RWPE1 (cell line): ENCODE results near the gene ITGAX.
"Not testable (repeated sequence)": the region's sequence is repeated elsewhere in the genome, so short reads cannot be mapped to it uniquely, and the experiment has no call there.

Experiments
- CTCF ChIA-PET: fragments of 350-600 bp; sonication (Branson Sonifier 250); formaldehyde crosslinking; extraction: SDS; loops from one replicate; lab custom pipeline; 2021; lab: Yijun Ruan, JAX
- POLR2A ChIA-PET: fragments of 400-600 bp; formaldehyde crosslinking; extraction: SDS; loops from one replicate; lab custom pipeline; 2020; ENCODE audit warnings: antibody characterized with exemption; ENCODE audit not compliant: low non-redundant PET; lab: Yijun Ruan, JAX
- DNase-seq: peaks from one replicate; pipeline ENCODE4 v3.0.0; 2012; ENCODE audit warnings: low spot score
- H3K27ac ChIP-seq: fragments of 450-650 bp; 2 replicates; pipeline ENCODE4 v1.5.1; 2017
- CTCF ChIP-seq: fragments of 450-650 bp; conservative IDR thresholded peaks from 2 replicates; pipeline ENCODE4 v1.5.1; 2017; ENCODE audit warnings: low read depth, mild to moderate bottlenecking

The ITGAX gene

GRCh38 chr16:31332544-31332943 is 22.4 kb upstream of the ITGAX start:
- no peak overlapping the region for H3K27ac ChIP-seq
- POLR2A ChIA-PET = no interaction called here
- no peak for DNase-seq
- TF ChIP-seq CTCF = no peak
- CTCF ChIA-PET = interaction anchor here (0.6 kb wide), 1 partner anchor 1240 kb away, joined by 3 read pairs; no protein-coding TSS in a partner anchor

GRCh38 chr16:31333686-31334649 is 21.0 kb upstream of the ITGAX start:
- H3K27ac ChIP-seq = no peak overlapping the region
- ChIA-PET POLR2A (no interaction called here), CTCF (interaction anchor here (0.6 to 1.0 kb wide), 8 partner anchors 32 to 174 kb away, joined by 3 to 8 read pairs (median 4); no protein-coding TSS in a partner anchor)
- DNase-seq = peak; percentile 49
- peak; percentile 44 for TF ChIP-seq CTCF

- POLR2A ChIA-PET = no interaction called here
- TF ChIP-seq CTCF = no peak
- CTCF ChIA-PET = interaction anchor here (0.7 kb wide), 1 partner anchor 85 kb away, joined by 4 read pairs; no protein-coding TSS in a partner anchor
- H3K27ac ChIP-seq = no peak overlapping the region
- no peak for DNase-seq
These were observed 20.0 kb upstream of the ITGAX start for GRCh38 chr16:31334934-31335333.

- no peak for TF ChIP-seq CTCF
- DNase-seq = no peak
- POLR2A ChIA-PET = no interaction called here
- CTCF ChIA-PET = no interaction called here
- no peak overlapping the region for H3K27ac ChIP-seq
These were observed 19.5 kb upstream of the ITGAX start for GRCh38 chr16:31335431-31335830.

GRCh38 chr16:31338166-31338685 is 16.8 kb upstream of the ITGAX start:
- H3K27ac ChIP-seq, POLR2A ChIA-PET, CTCF ChIA-PET, DNase-seq: not testable (repeated sequence)

- no peak for TF ChIP-seq CTCF
- DNase-seq = no peak
- ChIA-PET CTCF (no interaction called here), POLR2A (no interaction called here)
- H3K27ac ChIP-seq = no peak overlapping the region
These were observed 10.3 kb upstream of the ITGAX start for GRCh38 chr16:31344712-31345111.

- ChIA-PET POLR2A (no interaction called here), CTCF (no interaction called here)
- no peak for TF ChIP-seq CTCF
- no peak for DNase-seq
- no peak overlapping the region for H3K27ac ChIP-seq
These were observed 7.5 kb upstream of the ITGAX start for GRCh38 chr16:31347445-31347844.
